ENCODE results near the gene PEX10.

DNA sequence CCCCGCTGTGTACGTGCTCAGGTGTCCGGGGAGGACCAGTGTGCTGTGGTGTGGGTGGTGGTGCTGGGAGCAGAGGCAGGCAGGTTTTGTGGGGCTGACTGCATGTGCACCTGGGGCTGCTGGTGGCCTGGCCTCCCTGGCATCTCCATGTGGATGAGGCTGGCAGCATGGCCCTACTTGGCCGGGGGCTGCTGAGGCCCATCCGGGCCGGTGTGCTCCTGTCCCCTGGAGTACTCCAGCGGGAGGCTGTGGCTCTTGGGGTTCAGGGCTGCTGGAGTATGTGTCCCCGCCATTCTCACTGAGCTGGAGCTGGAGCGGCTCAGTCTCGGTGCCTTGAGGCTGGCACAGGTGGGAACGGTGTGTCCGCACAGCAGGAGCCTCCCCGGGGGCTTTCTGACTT lies 20.8 kb upstream of the PEX10 start:
- TF ChIP-seq, protein P1, sequence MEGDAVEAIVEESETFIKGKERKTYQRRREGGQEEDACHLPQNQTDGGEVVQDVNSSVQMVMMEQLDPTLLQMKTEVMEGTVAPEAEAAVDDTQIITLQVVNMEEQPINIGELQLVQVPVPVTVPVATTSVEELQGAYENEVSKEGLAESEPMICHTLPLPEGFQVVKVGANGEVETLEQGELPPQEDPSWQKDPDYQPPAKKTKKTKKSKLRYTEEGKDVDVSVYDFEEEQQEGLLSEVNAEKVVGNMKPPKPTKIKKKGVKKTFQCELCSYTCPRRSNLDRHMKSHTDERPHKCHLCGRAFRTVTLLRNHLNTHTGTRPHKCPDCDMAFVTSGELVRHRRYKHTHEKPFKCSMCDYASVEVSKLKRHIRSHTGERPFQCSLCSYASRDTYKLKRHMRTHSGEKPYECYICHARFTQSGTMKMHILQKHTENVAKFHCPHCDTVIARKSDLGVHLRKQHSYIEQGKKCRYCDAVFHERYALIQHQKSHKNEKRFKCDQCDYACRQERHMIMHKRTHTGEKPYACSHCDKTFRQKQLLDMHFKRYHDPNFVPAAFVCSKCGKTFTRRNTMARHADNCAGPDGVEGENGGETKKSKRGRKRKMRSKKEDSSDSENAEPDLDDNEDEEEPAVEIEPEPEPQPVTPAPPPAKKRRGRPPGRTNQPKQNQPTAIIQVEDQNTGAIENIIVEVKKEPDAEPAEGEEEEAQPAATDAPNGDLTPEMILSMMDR (conservative IDR thresholded peaks at IDR 0.05): no peak
- no peak for TF ChIP-seq EZH2 (IDR thresholded peaks at IDR 0.05; ENCODE audit: low read depth)

All from PC-9 (cell line).